Measurements from ENCODE around the gene TNFRSF14.

Gene TNFRSF14

GRCh38 chr1:2589431-2590232 is 33.5 kb downstream of the TNFRSF14 start:
- DNase-seq: no peak

DNA sequence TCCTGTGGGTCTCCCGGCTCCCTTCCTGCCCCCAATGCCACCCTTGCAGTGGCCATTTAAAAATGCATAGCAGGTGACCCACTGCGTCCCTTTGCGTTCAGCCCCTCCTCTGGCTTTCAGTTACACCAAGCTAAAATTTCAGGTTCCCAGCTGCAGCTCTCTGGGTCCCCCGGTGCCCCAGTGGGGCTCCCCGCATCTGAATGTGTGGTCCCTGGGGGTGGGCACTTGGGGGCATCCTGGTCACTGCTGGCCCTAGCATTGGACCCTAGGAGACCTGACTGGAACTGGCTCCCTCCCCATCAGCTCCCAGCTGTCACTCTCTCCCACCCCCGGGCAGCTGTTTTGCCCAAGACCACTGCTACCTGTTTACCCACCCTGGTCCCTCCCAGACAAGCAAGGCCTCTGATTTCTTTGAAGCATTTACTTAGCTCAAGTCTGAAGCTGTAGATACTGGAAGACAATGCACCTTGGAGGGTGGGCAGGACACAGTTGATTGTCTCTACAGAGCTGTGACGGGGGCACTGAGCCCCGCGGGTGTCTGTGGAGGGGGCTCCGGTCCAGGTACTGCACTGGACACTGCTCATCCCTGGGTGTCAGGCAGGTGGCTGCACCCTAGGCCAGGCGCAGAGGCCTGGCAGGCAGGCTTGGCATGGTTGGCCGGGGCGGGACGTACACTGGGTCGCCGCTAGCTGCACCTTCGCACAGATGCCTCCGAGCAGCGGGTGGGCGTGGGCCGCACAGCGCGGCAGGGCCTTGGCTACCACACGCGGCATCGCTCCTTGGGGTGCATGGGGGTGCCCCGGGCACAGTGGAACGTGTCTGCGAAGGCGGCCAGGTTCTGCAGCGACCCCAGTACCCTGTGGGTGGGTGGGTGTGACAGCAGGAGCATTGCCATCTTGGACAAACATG is 34.3 kb downstream of the TNFRSF14 start:
- no peak for DNase-seq

- DNase-seq: no peak
Observed at GRCh38 chr1:2591233-2591580, 35.0 kb downstream of the TNFRSF14 start.

GRCh38 chr1:2591581-2592261 is 35.5 kb downstream of the TNFRSF14 start:
- DNase-seq: no peak

DNA sequence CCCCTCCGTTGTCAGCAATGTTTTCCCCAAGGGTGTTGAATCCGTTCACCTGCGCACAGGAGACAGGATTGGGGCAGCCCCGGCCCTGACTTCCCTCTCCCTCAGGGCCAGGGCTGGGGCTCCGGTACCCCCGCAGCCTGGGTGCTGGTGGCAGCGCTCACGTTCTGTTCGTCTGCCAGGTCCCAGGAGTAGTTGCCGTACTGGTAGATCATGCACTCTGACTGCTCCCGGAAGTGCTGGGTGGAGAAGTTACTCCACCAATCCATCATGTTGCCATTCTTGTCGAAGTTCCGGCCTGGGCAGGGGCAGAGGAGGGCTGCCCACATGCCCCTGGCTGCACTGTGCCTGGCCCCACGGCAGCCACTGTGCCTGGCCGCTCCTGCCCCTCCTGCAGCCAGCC is 36.5 kb downstream of the TNFRSF14 start:
- DNase-seq: no peak

- no peak for DNase-seq
Observed at GRCh38 chr1:2593251-2593878, 37.2 kb downstream of the TNFRSF14 start.

DNA sequence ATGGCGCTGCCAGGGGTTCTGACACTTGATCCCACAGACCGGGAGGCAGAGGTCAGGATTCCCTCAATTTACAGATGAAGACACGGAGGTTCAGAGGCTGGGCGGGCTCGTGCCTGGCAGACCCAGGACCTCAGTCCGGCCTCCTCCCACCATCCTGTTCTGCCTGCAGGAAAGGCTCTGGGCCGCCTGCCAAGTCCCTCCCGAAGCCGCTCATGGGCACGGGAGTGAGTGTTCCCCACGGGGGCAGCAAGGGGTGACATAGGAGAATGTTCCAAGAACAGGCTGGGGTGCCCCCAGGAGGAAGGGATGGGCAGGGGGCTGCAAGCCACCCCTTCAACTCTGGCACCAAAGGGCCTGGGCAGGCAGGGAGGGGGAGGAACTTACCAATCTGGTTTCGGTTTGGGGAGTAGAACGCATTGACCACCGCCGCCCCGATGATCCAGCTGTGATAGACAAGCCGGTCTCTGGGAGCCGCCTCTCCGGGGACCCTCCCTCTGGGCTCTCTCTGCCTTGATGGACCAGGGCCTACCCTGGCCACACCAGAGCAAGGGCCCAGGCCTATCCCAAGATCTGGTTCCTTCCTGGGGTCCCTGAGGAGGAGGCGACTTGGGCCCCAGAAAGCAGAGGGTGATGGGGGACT is 38.0 kb downstream of the TNFRSF14 start:
- no peak for DNase-seq

GRCh38 chr1:2594641-2595131 is 38.5 kb downstream of the TNFRSF14 start:
- no peak for DNase-seq

DNA sequence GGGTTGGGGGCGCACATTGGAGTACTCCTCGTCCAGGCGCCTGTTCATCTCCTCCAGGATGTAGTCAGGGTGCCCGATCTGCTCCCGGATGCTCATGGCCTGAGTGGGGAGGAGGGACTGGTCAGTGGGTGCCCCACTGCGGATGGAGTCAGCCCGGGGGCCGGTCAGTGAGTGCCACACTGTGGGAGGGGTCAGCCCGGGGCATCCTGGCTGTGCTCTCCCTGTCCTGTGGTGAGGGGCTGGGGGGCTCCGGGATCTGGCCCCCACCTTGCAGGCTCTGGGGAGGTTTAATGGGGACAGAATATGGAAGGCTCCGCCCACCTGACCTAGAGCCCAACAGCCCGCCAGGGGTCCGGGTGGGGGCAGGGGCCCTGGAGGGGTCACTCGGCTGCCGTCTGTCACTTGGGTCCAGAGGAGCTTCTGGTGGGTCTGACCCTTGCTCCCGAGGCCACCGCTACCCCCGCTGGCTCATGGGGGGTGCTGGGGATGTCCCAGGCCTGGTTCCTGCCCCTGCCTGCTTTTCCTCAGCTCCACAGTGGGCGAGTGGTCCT is 39.2 kb downstream of the TNFRSF14 start:
- DNase-seq: no peak

DNA sequence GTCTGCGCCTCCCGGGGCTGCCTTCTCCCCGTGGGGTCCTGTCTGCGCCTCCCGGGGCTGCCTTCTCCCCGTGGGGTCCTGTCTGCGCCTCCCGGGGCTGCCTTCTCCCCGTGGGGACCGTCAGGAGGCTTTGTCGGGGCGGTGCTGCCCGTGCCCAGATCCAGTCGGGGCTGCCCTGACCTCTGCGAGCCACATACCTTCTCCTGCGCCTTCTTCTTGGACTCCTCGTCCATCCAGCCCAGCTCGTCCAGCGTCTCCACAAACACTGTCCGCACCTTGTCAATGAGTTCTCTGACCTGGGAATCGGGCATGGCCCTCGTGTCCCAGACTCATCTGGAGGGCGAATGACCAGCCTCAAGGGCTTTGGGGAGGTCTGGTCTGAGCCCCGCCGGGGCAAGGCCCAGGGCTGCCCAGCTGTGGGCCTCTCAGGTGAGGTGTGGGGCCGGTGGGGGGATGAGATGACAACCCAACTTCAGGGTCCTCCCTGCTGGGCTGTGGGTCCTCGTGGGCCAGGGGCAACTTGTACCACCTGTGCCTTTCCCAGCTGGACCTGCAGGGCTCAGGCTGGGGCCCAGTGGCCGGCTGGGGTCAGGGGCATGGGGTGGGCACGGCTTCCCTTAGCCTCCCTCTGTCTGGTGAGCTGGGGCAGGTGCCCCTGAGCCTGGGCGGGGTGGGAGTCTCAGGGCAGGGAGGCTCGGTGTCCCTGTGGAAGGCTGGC is 39.8 kb downstream of the TNFRSF14 start:
- DNase-seq: no peak

DNA sequence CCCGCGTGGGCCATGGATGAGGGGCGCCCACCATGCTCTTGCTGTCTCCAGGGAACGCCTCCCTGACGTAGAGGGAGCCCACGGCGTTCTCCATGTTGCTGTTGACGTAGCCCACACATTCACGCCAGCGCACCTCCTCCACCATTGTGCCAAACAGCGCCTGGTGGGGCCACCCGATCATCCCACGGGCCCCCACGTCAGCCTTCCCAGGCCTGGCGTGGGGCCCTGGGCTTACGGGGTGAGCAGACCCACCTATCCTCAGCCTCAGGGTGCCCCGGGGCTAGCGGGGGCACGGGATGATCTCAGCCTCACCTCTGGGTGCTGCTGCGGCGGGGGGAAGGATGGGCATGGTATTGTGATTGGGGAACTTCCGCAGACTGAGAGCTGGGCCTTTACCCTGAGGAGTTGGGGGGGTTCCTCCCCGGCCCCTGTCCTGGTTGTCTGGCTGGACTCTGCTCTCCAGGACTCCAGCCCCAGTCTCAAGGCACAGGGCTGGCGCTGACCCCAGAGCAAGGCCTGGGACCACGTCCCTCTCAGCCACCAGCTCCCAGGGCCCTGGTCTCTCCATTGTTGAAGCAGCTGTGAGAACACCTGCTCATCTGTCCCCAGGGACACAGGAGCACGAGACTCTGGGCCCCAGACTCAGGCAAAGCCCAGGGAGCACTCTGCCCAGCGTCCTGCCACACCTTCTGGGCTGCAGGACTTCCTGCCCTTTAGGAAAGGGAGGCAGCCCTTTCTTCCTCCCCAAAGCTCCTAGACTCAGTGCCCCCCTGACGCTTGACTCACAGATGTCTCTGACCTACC is 40.6 kb downstream of the TNFRSF14 start:
- DNase-seq: no peak

- DNase-seq: no peak
Observed at GRCh38 chr1:2597441-2598328, 41.5 kb downstream of the TNFRSF14 start.

GRCh38 chr1:2598329-2598931 is 42.3 kb downstream of the TNFRSF14 start:
- DNase-seq: peak in 1 of 2 donors; percentile 9

DNA sequence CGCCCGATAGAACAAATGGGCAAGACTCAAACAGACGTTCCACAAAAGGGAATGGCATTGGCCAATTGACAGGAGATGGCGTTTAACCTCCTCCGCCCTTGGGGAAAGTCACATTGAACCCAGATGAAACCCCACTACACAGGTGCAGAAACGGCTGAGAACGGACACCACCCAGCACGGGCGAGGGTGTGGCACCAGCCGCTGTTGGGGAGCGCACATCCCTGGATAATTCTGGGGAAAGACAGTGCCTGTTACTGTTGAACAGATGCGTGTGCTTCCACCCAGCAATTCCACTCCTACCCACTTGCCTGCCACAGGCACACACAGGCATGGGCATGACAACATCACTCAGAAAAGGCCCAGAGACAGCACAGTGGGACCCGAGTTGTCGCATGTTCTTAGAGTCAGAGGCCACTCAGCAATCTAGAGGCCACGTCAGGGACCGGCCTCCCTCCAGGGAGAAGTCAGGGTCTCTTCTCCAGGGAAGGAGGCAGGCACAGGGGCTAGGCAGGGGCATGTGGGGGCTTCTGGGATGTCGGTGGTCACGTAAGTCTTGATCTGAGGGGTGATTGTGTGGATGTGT is 45.6 kb downstream of the TNFRSF14 start:
- peak in 1 of 2 donors; percentile 2 for DNase-seq

DNA sequence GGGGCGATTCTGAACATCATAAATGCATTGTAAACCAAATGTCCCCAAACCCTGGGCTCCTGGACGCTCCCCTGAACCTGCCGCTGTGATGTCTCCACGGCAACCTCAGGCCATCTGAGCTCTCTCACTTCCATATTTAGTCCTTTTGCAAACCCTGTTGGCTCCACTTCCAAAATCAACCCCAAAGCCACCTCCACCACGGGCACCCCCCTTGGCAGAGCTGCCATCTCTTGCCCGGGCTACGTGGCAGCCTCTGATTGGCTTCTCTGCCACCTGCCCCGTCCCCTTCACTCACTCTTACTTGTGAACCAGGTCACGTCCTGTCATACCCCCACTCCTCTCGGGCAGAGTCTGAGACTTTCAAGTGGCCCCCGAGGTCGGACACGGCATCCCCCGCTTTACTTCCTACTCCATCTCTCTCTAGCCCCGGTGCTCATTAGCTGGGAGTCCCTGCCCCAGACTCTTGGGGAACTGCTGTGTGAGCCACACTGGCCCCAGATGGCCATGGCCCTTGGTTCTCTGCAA is 46.2 kb downstream of the TNFRSF14 start:
- DNase-seq: peak in 1 of 2 donors; percentile 5

DNA sequence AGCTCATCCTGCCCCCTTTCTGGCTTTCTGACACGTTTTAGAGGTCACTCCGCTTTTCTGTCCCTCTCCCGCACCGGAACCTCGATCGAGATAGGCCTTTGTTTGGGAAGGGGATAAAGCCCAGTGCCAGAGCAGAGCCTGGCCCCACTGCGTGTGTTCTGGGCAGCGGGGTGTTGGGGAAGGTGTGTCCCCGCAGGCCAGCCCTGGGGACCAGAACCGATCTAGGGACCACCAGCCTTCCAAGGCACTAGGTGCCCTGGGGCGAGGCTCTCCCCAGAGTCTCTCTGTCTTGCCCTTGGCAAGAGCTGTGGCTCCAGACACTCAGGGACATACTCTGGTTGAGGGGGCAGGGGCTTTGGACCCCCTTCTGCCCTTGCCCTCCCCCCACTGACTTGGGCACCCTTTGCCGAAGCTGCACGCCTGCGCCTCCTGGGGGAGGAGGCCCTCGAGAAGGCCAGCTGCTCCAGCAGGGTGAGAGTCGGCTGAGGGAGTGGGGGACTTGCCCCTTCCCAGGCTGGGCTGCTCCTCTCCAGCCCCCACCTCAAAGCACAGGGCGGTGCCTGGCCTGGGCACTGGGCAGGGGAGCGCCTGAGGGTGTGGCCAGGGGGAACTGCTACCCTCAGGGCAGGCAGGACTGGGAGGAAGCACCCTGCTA is 46.8 kb downstream of the TNFRSF14 start:
- peak in 1 of 2 donors; percentile 4 for DNase-seq

GRCh38 chr1:2603521-2604155 is 47.5 kb downstream of the TNFRSF14 start:
- DNase-seq: peak in 1 of 2 donors; percentile 8

Measured in CD4-positive, alpha-beta T cell treated with Interleukin-4 for 1 hour (primary cell).